Measurements from ENCODE around the gene CDRT15L2.
"Not testable (repeated sequence)": the region's sequence is repeated elsewhere in the genome, so short reads cannot be mapped to it uniquely, and the experiment has no call there.

DNA sequence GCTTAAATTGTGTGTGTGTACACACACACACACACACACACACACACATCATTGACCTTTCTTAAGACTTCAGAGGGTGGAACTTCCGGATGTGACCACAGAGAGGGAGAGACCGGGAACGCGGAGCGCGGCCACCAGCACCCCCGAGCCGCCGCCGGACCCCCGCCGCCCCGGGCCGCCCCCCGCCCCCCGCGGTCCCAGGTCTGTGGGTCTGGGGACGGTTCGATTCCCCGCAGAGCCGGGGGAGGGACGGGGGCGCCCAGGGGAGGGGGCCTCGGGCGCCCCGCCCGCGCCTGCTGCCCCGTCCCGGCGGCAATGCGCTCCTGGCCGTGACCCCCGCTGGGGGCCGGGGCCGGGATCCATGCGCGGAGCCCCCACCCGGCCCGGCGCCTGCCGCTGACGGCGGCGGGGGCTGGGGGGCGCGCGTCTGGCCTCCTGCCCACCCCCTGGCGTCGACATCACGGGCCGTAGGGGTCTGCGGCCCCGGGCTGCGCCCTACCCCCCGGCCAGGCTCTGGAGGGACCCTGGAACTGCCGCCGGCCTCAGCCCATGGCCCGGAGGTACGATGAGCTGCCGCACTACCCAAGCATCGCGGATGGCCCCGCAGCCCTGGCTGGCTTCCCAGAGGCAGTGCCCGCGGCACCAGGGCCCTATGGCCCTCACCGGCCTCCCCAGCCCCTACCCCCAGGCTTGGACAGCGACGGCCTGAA is 9.4 kb downstream of the CDRT15L2 start:
- TF ChIP-seq, protein P1, sequence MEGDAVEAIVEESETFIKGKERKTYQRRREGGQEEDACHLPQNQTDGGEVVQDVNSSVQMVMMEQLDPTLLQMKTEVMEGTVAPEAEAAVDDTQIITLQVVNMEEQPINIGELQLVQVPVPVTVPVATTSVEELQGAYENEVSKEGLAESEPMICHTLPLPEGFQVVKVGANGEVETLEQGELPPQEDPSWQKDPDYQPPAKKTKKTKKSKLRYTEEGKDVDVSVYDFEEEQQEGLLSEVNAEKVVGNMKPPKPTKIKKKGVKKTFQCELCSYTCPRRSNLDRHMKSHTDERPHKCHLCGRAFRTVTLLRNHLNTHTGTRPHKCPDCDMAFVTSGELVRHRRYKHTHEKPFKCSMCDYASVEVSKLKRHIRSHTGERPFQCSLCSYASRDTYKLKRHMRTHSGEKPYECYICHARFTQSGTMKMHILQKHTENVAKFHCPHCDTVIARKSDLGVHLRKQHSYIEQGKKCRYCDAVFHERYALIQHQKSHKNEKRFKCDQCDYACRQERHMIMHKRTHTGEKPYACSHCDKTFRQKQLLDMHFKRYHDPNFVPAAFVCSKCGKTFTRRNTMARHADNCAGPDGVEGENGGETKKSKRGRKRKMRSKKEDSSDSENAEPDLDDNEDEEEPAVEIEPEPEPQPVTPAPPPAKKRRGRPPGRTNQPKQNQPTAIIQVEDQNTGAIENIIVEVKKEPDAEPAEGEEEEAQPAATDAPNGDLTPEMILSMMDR (IDR thresholded peaks at IDR 0.05) = not testable (repeated sequence)
- not testable (repeated sequence) for TF ChIP-seq POLR2A (IDR thresholded peaks at IDR 0.05)
